ENCODE data around the gene DIAPH2. TPM values are rescaled to one million over a fixed set of nuclear protein-coding genes. Genes with fewer than 3 reads are reported as not detected.

DIAPH2 gene
- total RNA-seq, 1 experiment from 2014 or later: 10.9 TPM

- no peak overlapping the region for H3K27ac ChIP-seq (ENCODE audit: low read depth, low read length)
- ChIA-PET CTCF (no interaction called here), RAD21 (ENCODE audit: low non-redundant PET in 1 of 2, low total read pairs in 2 of 2, uncharacterized antibody in 2 of 2, unreplicated experiment in 2 of 2) (no interaction called here), POLR2A (no interaction called here)
- no peaks in the 10 kb centered on the region for H3K9me3 ChIP-seq (ENCODE audit: control insufficient read depth in 1 of 2, insufficient read depth in 1 of 2, low read depth in 1 of 2, low read length in 2 of 2)
- intact Hi-C loops (cut with micrococcal nuclease): no loop called here
- no peak overlapping the region for H2AFZ ChIP-seq (ENCODE audit: low read depth, low read length, poor library complexity, severe bottlenecking)
- H3K79me2 ChIP-seq (ENCODE audit: insufficient read depth, low read length): no peaks in the 10 kb centered on the region
- ATAC-seq: no peak
- H4K20me1 ChIP-seq (ENCODE audit: insufficient read depth): no peaks in the 10 kb centered on the region
- H3K9me2 ChIP-seq (ENCODE audit: insufficient read depth): no peaks in the 10 kb centered on the region
- H3K36me3 ChIP-seq (ENCODE audit: control insufficient read depth in 1 of 2, insufficient read depth in 2 of 2, low read length in 2 of 2): no peaks in the 10 kb centered on the region
- H3K27me3 ChIP-seq (ENCODE audit: insufficient read depth, low read length): no peaks in the 10 kb centered on the region
- H3K9ac ChIP-seq (ENCODE audit: low read length): no peak overlapping the region
- no TSS peak for BruUV-seq (replicated peaks)
- DNase-seq (ENCODE audit: low read depth, low spot score): no peak
- H3K4me3 ChIP-seq (replicated peaks in 1 of 2; ENCODE audit: low read depth in 1 of 2, low read length in 2 of 2): no peak overlapping the region
- no peaks in the 10 kb centered on the region; a peak in 1 of 4 replicates for H3K4me1 ChIP-seq (ENCODE audit: control insufficient read depth in 1 of 2, insufficient read depth in 2 of 2, low read length in 2 of 2)
- TF ChIP-seq SP1 (IDR thresholded peaks at IDR 0.05; ENCODE audit: low read depth): no peak
- no peak for TF ChIP-seq ZBTB33 (IDR thresholded peaks at IDR 0.05; ENCODE audit: extremely low read depth, insufficient replicate concordance, low read length)
- no peak for TF ChIP-seq ELF1 (IDR thresholded peaks at IDR 0.05; ENCODE audit: borderline replicate concordance, low read depth)
- TF ChIP-seq CBX3 (IDR thresholded peaks at IDR 0.05; ENCODE audit: low read depth): no peak
- TF ChIP-seq CTCF (IDR thresholded peaks at IDR 0.05 in 2 of 3, conservative IDR thresholded peaks at IDR 0.05 in 1 of 3; ENCODE audit: borderline replicate concordance in 1 of 3, insufficient read depth in 1 of 3, low read depth in 2 of 3, low read length in 2 of 3): no peak
- no peak for TF ChIP-seq TCF7L2 (IDR thresholded peaks at IDR 0.05; ENCODE audit: borderline replicate concordance, extremely low read depth, insufficient read depth, insufficient read length)
- no peak for TF ChIP-seq SIN3A (IDR thresholded peaks at IDR 0.05; ENCODE audit: low read depth)
- no peak for TF ChIP-seq CEBPB (IDR thresholded peaks at IDR 0.05; ENCODE audit: low read depth)
- no peak for TF ChIP-seq EGR1 (IDR thresholded peaks at IDR 0.05; ENCODE audit: low read depth)
- no peak for TF ChIP-seq POLR2AphosphoS5 (IDR thresholded peaks at IDR 0.05; ENCODE audit: low read depth, low read length)
- no peak for TF ChIP-seq MAX (IDR thresholded peaks at IDR 0.05)
- no peak for TF ChIP-seq ATF3 (IDR thresholded peaks at IDR 0.05)
- TF ChIP-seq SRF (IDR thresholded peaks at IDR 0.05; ENCODE audit: low read depth): no peak
- TF ChIP-seq REST (IDR thresholded peaks at IDR 0.05; ENCODE audit: low read depth): no peak
- TF ChIP-seq YY1 (IDR thresholded peaks at IDR 0.05; ENCODE audit: extremely low read depth, insufficient replicate concordance, low read depth, low read length): no peak
- TF ChIP-seq RAD21 (IDR thresholded peaks at IDR 0.05; ENCODE audit: low read depth): no peak
- TF ChIP-seq ZFX (IDR thresholded peaks at IDR 0.05): no peak
- no peak for TF ChIP-seq FOSL1 (IDR thresholded peaks at IDR 0.05; ENCODE audit: low read depth)
- no peak for TF ChIP-seq POLR2A (IDR thresholded peaks at IDR 0.05; ENCODE audit: borderline replicate concordance, extremely low read depth, insufficient read depth, insufficient read length)
- H3K4me2 ChIP-seq (ENCODE audit: low read length): no peak overlapping the region
These were observed 629.7 kb downstream of the DIAPH2 start for GRCh38 chrX:97314345-97314744.

Data from HCT116 (cell line).